Upper lobe of left lung (tissue), 6 donors: ENCODE results near the gene RGMA. TPM values are rescaled to one million over a fixed set of nuclear protein-coding genes. Genes with fewer than 3 reads are reported as not detected.
A peak's percentile ranks its signal among the peaks of the same experiment; 100 is the strongest.

Experiments used
- ATAC-seq, 2 donors: fragments of 200-7000 bp; cut with Tn5 transposase; one replicate each; pipeline ENCODE4 v1.9.1; 2022; ENCODE audit warnings: mild to moderate bottlenecking in 2 of 2, moderate library complexity in 2 of 2; ENCODE audit not compliant: low FRiP score in 2 of 2
- DNase-seq, 2 donors: peaks; one replicate each; pipeline ENCODE4 v3.0.0-alpha.2; 2019 to 2020
- H3K27ac ChIP-seq, 4 donors: fragments of 200-600 bp; sonication (generic); one replicate each; pipeline ENCODE4 v1.5.1; 2016 to 2019
- H3K27me3 ChIP-seq, 4 donors: fragments of 200-600 bp; sonication (generic); one replicate each; pipeline ENCODE4 v1.5.1; 2017 to 2019
- H3K36me3 ChIP-seq, 4 donors: fragments of 200-600 bp; sonication (generic); one replicate each; pipeline ENCODE4 v1.5.1; 2016 to 2019
- H3K4me1 ChIP-seq, 4 donors: fragments of 200-600 bp; sonication (generic); one replicate each; pipeline ENCODE4 v1.5.1; 2018 to 2019
- H3K4me3 ChIP-seq, 4 donors: fragments of 200-600 bp; sonication (generic); one replicate each; pipeline ENCODE4 v1.5.1; 2017 to 2019; ENCODE audit warnings: mild to moderate bottlenecking in 2 of 4, moderate library complexity in 1 of 4
- H3K9me3 ChIP-seq, 4 donors: fragments of 200-600 bp; sonication (generic); one replicate each; pipeline ENCODE4 v1.5.1; 2018 to 2019
- EP300 ChIP-seq, 4 donors: sonication (generic); formaldehyde crosslinking; IDR thresholded peaks; one replicate each; pipeline ENCODE4 v1.5.1; 2017; ENCODE audit warnings: antibody characterized with exemption in 4 of 4, control low read depth in 2 of 4
- POLR2A ChIP-seq, 4 donors: fragments of 450-650 bp; IDR thresholded peaks; one replicate each; pipeline ENCODE4 v1.5.1; 2016 to 2017; ENCODE audit warnings: antibody characterized with exemption in 4 of 4, mild to moderate bottlenecking in 2 of 4
- POLR2AphosphoS5 ChIP-seq, 2 donors: sonication (generic); formaldehyde crosslinking; IDR thresholded peaks; one replicate each; pipeline ENCODE4 v1.5.1; 2017; ENCODE audit warnings: antibody characterized with exemption in 2 of 2
- WGBS, 2 donors: methylation state at CpG; one replicate each; pipeline ENCODE4 v1.1.5; 2017 to 2018; 5-methylcytosine and 5-hydroxymethylcytosine counted together
- total RNA-seq, 6 donors: library from RNA; depleted of rRNA in 4 of 6; stranded (reverse); fragments of >200 nt in 4 of 6; gene quantifications; one replicate each; pipeline versions ENCODE4 v1.1.0 to v1.2.1, GENCODE V29; 2016 to 2021
- TF ChIP-seq, protein P1 (sequence below), 6 experiments: fragments of 450-650 bp in 4 of 6; fragments of 200-600 bp in 2 of 6; sonication (generic) in 2 of 6; IDR thresholded peaks; one replicate each; pipeline ENCODE4 v1.5.1; 2016 to 2019; ENCODE audit warnings: antibody characterized with exemption in 6 of 6
- donor health status: DM: no; HTN: no; CAD: no; lungs with moderate emphysema.
- donor health status: DM: no; HTN: yes; CAD: no; lungs with severe emphysema.

Gene RGMA
- total RNA-seq, 6 donors from 2014 or later = 2.3 to 14.2 (median 4.8) TPM

GRCh38 chr15:93024716-93025624 is 64.0 kb downstream of the RGMA start:
- Histone ChIP-seq H3K27me3 (no peaks in the 10 kb centered on the region), H3K4me1 (peaks cover 41 to 52% (median 43%) of the 10 kb centered on the region in 4 donors), H3K27ac (peak overlapping the region; percentile 43 to 91 (median 64)), H3K4me3 (no peak overlapping the region), H3K36me3 (peaks cover 37 to 81% (median 58%) of the 10 kb centered on the region in 4 donors), H3K9me3 (no peaks in the 10 kb centered on the region)
- ATAC-seq = no peak
- 78 to 79% methylated on average over 7 to 8 of the region's 8 CpGs for WGBS, 2 donors
- no peak for TF ChIP-seq POLR2A (IDR thresholded peaks at IDR 0.05)
- no peak for DNase-seq

- TF ChIP-seq EP300 (IDR thresholded peaks at IDR 0.05) = no peak
- no peak for TF ChIP-seq POLR2A (IDR thresholded peaks at IDR 0.05)
- no peak for TF ChIP-seq POLR2AphosphoS5 (IDR thresholded peaks at IDR 0.05)
- TF ChIP-seq, protein P1, sequence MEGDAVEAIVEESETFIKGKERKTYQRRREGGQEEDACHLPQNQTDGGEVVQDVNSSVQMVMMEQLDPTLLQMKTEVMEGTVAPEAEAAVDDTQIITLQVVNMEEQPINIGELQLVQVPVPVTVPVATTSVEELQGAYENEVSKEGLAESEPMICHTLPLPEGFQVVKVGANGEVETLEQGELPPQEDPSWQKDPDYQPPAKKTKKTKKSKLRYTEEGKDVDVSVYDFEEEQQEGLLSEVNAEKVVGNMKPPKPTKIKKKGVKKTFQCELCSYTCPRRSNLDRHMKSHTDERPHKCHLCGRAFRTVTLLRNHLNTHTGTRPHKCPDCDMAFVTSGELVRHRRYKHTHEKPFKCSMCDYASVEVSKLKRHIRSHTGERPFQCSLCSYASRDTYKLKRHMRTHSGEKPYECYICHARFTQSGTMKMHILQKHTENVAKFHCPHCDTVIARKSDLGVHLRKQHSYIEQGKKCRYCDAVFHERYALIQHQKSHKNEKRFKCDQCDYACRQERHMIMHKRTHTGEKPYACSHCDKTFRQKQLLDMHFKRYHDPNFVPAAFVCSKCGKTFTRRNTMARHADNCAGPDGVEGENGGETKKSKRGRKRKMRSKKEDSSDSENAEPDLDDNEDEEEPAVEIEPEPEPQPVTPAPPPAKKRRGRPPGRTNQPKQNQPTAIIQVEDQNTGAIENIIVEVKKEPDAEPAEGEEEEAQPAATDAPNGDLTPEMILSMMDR (IDR thresholded peaks at IDR 0.05) = no peak
- WGBS, 2 donors = 94 to 96% methylated on average over 10 of the region's 10 CpGs
- no peak for DNase-seq
These were observed 64.7 kb downstream of the RGMA start for GRCh38 chr15:93024293-93024692.

DNA sequence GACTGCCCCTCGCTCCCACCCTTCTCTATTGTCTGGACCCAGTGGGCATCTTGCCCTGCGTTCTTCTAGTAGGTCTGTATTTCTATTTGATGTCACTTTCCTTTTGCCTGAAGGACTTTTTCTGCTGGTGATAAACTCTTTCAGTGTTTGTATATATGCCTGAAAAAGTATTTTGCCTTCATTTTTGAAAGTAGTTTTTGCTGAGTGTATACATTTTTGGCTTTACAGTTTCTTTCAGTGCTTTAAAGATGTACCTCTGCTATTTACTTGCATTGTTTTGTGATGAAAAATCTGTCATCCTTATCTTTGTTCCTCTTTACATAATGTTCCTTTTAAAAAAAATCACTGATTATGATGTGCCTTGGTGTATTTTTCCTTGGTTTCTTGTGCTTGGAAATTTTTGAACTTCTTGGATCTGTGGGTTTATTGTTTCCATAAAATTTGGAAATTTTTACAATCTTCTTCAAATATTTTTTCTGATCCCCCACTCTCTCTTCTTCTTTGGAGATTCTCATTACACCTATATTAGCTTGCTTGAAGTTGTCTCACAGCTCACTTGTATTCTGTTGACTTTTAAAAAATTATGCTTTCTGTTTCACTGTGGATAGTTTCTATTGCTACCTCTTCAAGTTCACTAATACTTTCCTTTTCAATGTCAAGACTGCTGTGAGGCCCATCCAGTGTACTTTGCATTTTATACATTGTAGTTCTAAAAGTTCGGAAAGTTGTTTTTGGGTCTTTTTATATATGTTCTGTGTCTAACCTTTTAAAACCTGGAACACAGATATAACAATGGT is 67.8 kb downstream of the RGMA start:
- WGBS, 2 donors = 93 to 97% methylated on average over 3 of the region's 3 CpGs
- TF ChIP-seq, protein P1 (IDR thresholded peaks at IDR 0.05) = no peak
- TF ChIP-seq POLR2A (IDR thresholded peaks at IDR 0.05) = no peak
- no peak for TF ChIP-seq EP300 (IDR thresholded peaks at IDR 0.05)
- TF ChIP-seq POLR2AphosphoS5 (IDR thresholded peaks at IDR 0.05) = no peak
- no peak for ATAC-seq
- H3K27ac ChIP-seq = no peak overlapping the region
- peaks cover 7 to 14% (median 8%) of the 10 kb centered on the region in 4 donors for H3K4me1 ChIP-seq
- H3K36me3 ChIP-seq = peaks cover 52 to 97% (median 81%) of the 10 kb centered on the region in 4 donors
- no peaks in the 10 kb centered on the region for H3K9me3 ChIP-seq
- H3K27me3 ChIP-seq = no peaks in the 10 kb centered on the region
- H3K4me3 ChIP-seq = no peak overlapping the region
- DNase-seq = no peak

More at GRCh38 chr15:93024293-93024692, 64.7 kb downstream of the RGMA start:
- peaks cover 35 to 45% (median 37%) of the 10 kb centered on the region in 4 donors for H3K4me1 ChIP-seq
- peak overlapping the region in 1 of 4 donors; percentile 59 for H3K27ac ChIP-seq
- H3K9me3 ChIP-seq = no peaks in the 10 kb centered on the region
- no peak overlapping the region for H3K4me3 ChIP-seq
- peaks cover 43 to 87% (median 65%) of the 10 kb centered on the region in 4 donors for H3K36me3 ChIP-seq
- H3K27me3 ChIP-seq = no peaks in the 10 kb centered on the region
- no peak for ATAC-seq

DNA sequence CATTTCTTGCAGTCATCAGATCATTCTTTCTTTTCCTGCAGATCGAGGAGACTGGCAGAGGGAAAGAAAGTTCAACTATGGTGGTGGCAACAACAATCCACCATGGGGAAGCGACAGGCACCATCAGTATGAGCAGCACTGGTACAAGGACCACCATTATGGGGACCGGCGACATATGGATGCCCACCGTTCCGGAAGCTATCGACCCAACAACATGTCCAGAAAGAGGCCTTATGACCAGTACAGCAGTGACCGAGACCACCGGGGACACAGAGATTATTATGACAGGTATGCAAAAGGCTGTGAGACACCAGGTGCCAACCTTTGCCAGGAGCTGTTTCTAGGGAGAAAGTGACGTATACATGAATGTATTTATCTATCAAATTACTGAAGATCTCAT is 69.0 kb downstream of the RGMA start:
- TF ChIP-seq, protein P1 (IDR thresholded peaks at IDR 0.05) = no peak
- no peak for TF ChIP-seq POLR2A (IDR thresholded peaks at IDR 0.05)
- TF ChIP-seq POLR2AphosphoS5 (IDR thresholded peaks at IDR 0.05) = no peak
- TF ChIP-seq EP300 (IDR thresholded peaks at IDR 0.05) = no peak
- ATAC-seq (no peak), DNase-seq (no peak)
- H3K4me1 ChIP-seq = peaks cover 0 to 5% (median 1%) of the 10 kb centered on the region in 4 donors
- no peaks in the 10 kb centered on the region for H3K9me3 ChIP-seq
- 97 to 98% methylated on average over 10 of the region's 10 CpGs for WGBS, 2 donors
- no peak overlapping the region for H3K27ac ChIP-seq
- H3K4me3 ChIP-seq = no peak overlapping the region
- H3K36me3 ChIP-seq = peaks cover 58 to 97% (median 83%) of the 10 kb centered on the region in 4 donors
- H3K27me3 ChIP-seq = no peaks in the 10 kb centered on the region

DNA sequence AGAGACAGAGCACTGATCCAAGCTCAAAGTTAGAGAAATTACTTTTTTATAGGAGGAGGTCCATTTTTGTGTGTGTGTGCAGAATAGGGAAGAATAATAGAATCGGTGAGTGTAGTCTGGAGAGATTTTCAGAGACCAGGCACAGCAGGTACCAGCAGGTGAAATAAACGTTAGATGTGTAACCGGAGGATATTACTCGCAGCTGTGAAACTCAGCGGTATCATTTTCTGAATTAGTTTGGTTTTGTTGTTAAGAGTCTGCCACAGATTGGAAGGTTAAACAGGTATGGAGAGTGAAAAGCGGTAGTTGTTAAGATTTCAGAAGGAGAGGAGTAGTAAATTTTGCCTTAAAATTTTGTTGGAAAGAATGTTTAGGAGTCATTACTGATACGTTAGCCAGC is 69.9 kb downstream of the RGMA start:
- Histone ChIP-seq H3K27ac (no peak overlapping the region), H3K4me1 (no peaks in the 10 kb centered on the region), H3K9me3 (no peaks in the 10 kb centered on the region), H3K4me3 (no peak overlapping the region), H3K27me3 (no peaks in the 10 kb centered on the region), H3K36me3 (peaks cover 56 to 97% (median 83%) of the 10 kb centered on the region in 4 donors)
- ATAC-seq (no peak), DNase-seq (no peak)
- TF ChIP-seq EP300 (IDR thresholded peaks at IDR 0.05) = no peak
- TF ChIP-seq POLR2AphosphoS5 (IDR thresholded peaks at IDR 0.05) = no peak
- TF ChIP-seq, protein P1 (IDR thresholded peaks at IDR 0.05) = no peak
- TF ChIP-seq POLR2A (IDR thresholded peaks at IDR 0.05) = no peak
- 94 to 96% methylated on average over 7 of the region's 7 CpGs for WGBS, 2 donors
